HepG2 (cell line): Measurements from ENCODE around the gene RABEPK. TPM values are rescaled to one million over a fixed set of nuclear protein-coding genes. Genes with fewer than 3 reads are reported as not detected.

Source experiments
- ATF5 ChIP-seq: sonication (generic); formaldehyde crosslinking; IDR thresholded peaks from 2 replicates; pipeline ENCODE4 v1.4.0; 2020; ENCODE audit warnings: mild to moderate bottlenecking, low read depth, missing genetic modification reagents
- CBX2 ChIP-seq, 2 experiments: fragments of 200-600 bp in 1 of 2; sonication (generic); formaldehyde crosslinking in 1 of 2; IDR thresholded peaks; 2 replicates each; pipeline versions ENCODE4 v1.7.0 to v1.8.1; 2018 to 2022; ENCODE audit warnings: low read depth in 2 of 2, low read length in 1 of 2, mild to moderate bottlenecking in 1 of 2, missing genetic modification reagents in 1 of 2
- CEBPB ChIP-seq: IDR thresholded peaks from 2 replicates; pipeline ENCODE4 v1.6.1; 2011; ENCODE audit warnings: low read depth, low read length, improper control_type of control experiment, borderline replicate concordance
- CHD4 ChIP-seq: fragments of 200-600 bp; sonication (generic); IDR thresholded peaks from 2 replicates; pipeline ENCODE4 v1.7.0; 2017; ENCODE audit warnings: mild to moderate bottlenecking, low read length, borderline replicate concordance
- CREB3 ChIP-seq: sonication (generic); formaldehyde crosslinking; IDR thresholded peaks from 2 replicates; pipeline ENCODE4 v1.5.0; 2020; ENCODE audit warnings: missing genetic modification reagents
- DDIT3 ChIP-seq: sonication (generic); formaldehyde crosslinking; IDR thresholded peaks from 2 replicates; pipeline ENCODE4 v1.4.0; 2020; ENCODE audit warnings: mild to moderate bottlenecking, missing genetic modification reagents
- IRF2 ChIP-seq: IDR thresholded peaks from 2 replicates; pipeline ENCODE4 v1.6.1; 2018; ENCODE audit warnings: missing genetic modification reagents, missing compliant biosample characterization
- JUNB ChIP-seq: sonication (generic); formaldehyde crosslinking; IDR thresholded peaks from 2 replicates; pipeline ENCODE4 v1.8.0; 2022; ENCODE audit warnings: missing genetic modification reagents, mild to moderate bottlenecking, borderline replicate concordance
- KDM1A ChIP-seq: IDR thresholded peaks from 2 replicates; pipeline ENCODE4 v1.6.1; 2016; ENCODE audit warnings: missing compliant biosample characterization
- KLF6 ChIP-seq: IDR thresholded peaks from 2 replicates; pipeline ENCODE4 v1.8.0; 2016; ENCODE audit warnings: missing biosample characterization, missing genetic modification reagents
- MAF1 ChIP-seq: sonication (generic); formaldehyde crosslinking; IDR thresholded peaks from 2 replicates; pipeline ENCODE4 v1.5.0; 2020; ENCODE audit warnings: missing genetic modification reagents, borderline replicate concordance
- MED8 ChIP-seq: sonication (generic); formaldehyde crosslinking; IDR thresholded peaks from 2 replicates; pipeline ENCODE4 v1.8.1; 2023; ENCODE audit warnings: mild to moderate bottlenecking, missing genetic modification reagents; ENCODE audit not compliant: insufficient replicate concordance
- MIER2 ChIP-seq: IDR thresholded peaks from 2 replicates; pipeline ENCODE4 v1.6.1; 2016; ENCODE audit warnings: missing biosample characterization, missing genetic modification reagents
- MYC ChIP-seq: sonication (generic); formaldehyde crosslinking; IDR thresholded peaks from 2 replicates; pipeline ENCODE4 v1.9.0; 2021; ENCODE audit warnings: missing genetic modification reagents, borderline replicate concordance
- POLR2AphosphoS5 ChIP-seq: IDR thresholded peaks from 2 replicates; pipeline ENCODE4 v1.6.1; 2012; ENCODE audit warnings: low read depth, low read length
- RELA ChIP-seq: sonication (generic); formaldehyde crosslinking; IDR thresholded peaks from 2 replicates; pipeline ENCODE4 v1.4.0; 2020; ENCODE audit warnings: missing genetic modification reagents
- SNAPC2 ChIP-seq: sonication (generic); formaldehyde crosslinking; IDR thresholded peaks from 2 replicates; pipeline ENCODE4 v1.8.1; 2022; ENCODE audit warnings: mild to moderate bottlenecking, missing genetic modification reagents
- SP5 ChIP-seq: IDR thresholded peaks from 2 replicates; pipeline ENCODE4 v1.6.1; 2016; ENCODE audit warnings: low read depth, borderline replicate concordance
- SSRP1 ChIP-seq: IDR thresholded peaks from 2 replicates; pipeline ENCODE4 v1.6.1; 2016; ENCODE audit warnings: control low read depth
- TBX2 ChIP-seq: sonication (generic); formaldehyde crosslinking; IDR thresholded peaks from 2 replicates; pipeline ENCODE4 v1.5.0; 2020; ENCODE audit warnings: missing genetic modification reagents, mild to moderate bottlenecking, borderline replicate concordance
- ZBTB2 ChIP-seq: sonication (generic); formaldehyde crosslinking; IDR thresholded peaks from 2 replicates; pipeline ENCODE4 v1.8.0; 2022; ENCODE audit warnings: low read depth, missing genetic modification reagents
- ZMYM4 ChIP-seq: sonication (generic); formaldehyde crosslinking; IDR thresholded peaks from 2 replicates; pipeline ENCODE4 v1.8.1; 2023; ENCODE audit warnings: mild to moderate bottlenecking, missing genetic modification reagents
- ZNF136 ChIP-seq: sonication (generic); formaldehyde crosslinking; IDR thresholded peaks from 2 replicates; pipeline ENCODE4 v1.8.1; 2022; ENCODE audit warnings: low read depth, mild to moderate bottlenecking, moderate library complexity, missing genetic modification reagents
- ZNF253 ChIP-seq: sonication (generic); formaldehyde crosslinking; IDR thresholded peaks from 2 replicates; pipeline ENCODE4 v1.8.0; 2022; ENCODE audit warnings: mild to moderate bottlenecking, missing genetic modification reagents, borderline replicate concordance
- ZNF564 ChIP-seq: sonication (generic); formaldehyde crosslinking; IDR thresholded peaks from 2 replicates; pipeline ENCODE4 v1.8.1; 2023; ENCODE audit warnings: mild to moderate bottlenecking, missing genetic modification reagents
- ZNF839 ChIP-seq: sonication (generic); formaldehyde crosslinking; IDR thresholded peaks from 2 replicates; pipeline ENCODE4 v1.4.0; 2020; ENCODE audit warnings: missing genetic modification reagents, mild to moderate bottlenecking, borderline replicate concordance
- ZSCAN12 ChIP-seq: sonication (generic); formaldehyde crosslinking; IDR thresholded peaks from 2 replicates; pipeline ENCODE4 v1.9.0; 2021; ENCODE audit warnings: mild to moderate bottlenecking, missing genetic modification reagents
- ZSCAN22 ChIP-seq: sonication (generic); formaldehyde crosslinking; IDR thresholded peaks from 2 replicates; pipeline ENCODE4 v1.4.0; 2020; ENCODE audit warnings: mild to moderate bottlenecking, missing genetic modification reagents
- polyA plus RNA-seq, 8 experiments: library from polyadenylated mRNA; depleted of rRNA in 3 of 8; stranded (reverse) in 7 of 8; unstranded in 1 of 8; fragments of >200 nt; fragmentation: Illumina TruSeq in 4 of 8; extraction: Trizol in 4 of 8; gene quantifications; 2 replicates each; pipeline versions ENCODE4 v1.2.1 to v1.2.3, GENCODE V29; 2011 to 2016; ENCODE audit warnings: low read depth in 4 of 8, missing spikeins in 1 of 8, mixed read lengths in 1 of 8; ENCODE audit not compliant: insufficient read depth in 1 of 8
- total RNA-seq, 5 experiments: library from RNA; depleted of rRNA; stranded (reverse); fragments of >200 nt; fragmentation: Illumina TruSeq; extraction: Trizol; gene quantifications; 2 replicates each; pipeline ENCODE4 v1.2.3, GENCODE V29; 2016; ENCODE audit warnings: low read depth in 1 of 5

Gene RABEPK
- total and polyA plus RNA-seq, 2 of the 13 experiments (the other 11 are each of a cell fraction or from before 2014, with no cell fraction given) = 75.5 to 90.0 TPM

- TF ChIP-seq ZNF136 (no peak; the same call in 1 of the 2 replicates), ZMYM4 (CRISPR knock-in tag) (peak; percentile 74), KDM1A (CRISPR knock-in tag) (no peak), TBX2 (peak; percentile 87), SSRP1 (CRISPR knock-in tag) (peak; percentile 88; the same call in 1 of the 2 replicates), JUNB (CRISPR knock-in tag) (no peak), CEBPB (no peak), KLF6 (CRISPR knock-in tag) (peak; percentile 44; the same call in 1 of the 2 replicates), CBX2 (IDR thresholded peaks at IDR 0.05; ENCODE audit: low read depth, low read length) (no peak), CBX2 (CRISPR knock-in tag; IDR thresholded peaks at IDR 0.05; ENCODE audit: low read depth) (no peak), MED8 (CRISPR knock-in tag) (peak; percentile 52), CHD4 (no peak), ZNF839 (CRISPR knock-in tag) (no peak), ZSCAN12 (CRISPR knock-in tag) (no peak), RELA (no peak), SNAPC2 (CRISPR knock-in tag) (no peak), MYC (CRISPR knock-in tag) (peak; percentile 77), IRF2 (CRISPR knock-in tag) (peak; percentile 69), MAF1 (CRISPR knock-in tag) (0 out of 2 replicates have a peak, but pooled peaks have one; percentile 63), ZBTB2 (CRISPR knock-in tag) (0 out of 2 replicates have a peak, but pooled peaks have one; percentile 51), ZSCAN22 (no peak), MIER2 (CRISPR knock-in tag) (no peak), DDIT3 (no peak), ZNF564 (0 out of 2 replicates have a peak, but pooled peaks have one; percentile 27), ATF5 (no peak), CREB3 (CRISPR knock-in tag) (no peak), POLR2AphosphoS5 (peak; percentile 93), SP5 (peak; percentile 40; the same call in 1 of the 2 replicates), ZNF253 (no peak)
Measured at GRCh38 chr9:125241000-125241862, 40.9 kb downstream of the RABEPK start, which contains the start of gene HSPA5 (continued).
